Stimulated activated CD4-positive, alpha-beta T cell treated with anti-CD3 and anti-CD28 coated beads, Interleukin-15, amount 100 ng/mL, for 48 hours (primary cell): ENCODE measurements around the gene MAT2A.

Experiments
- DNase-seq, 2 donors: peaks; one replicate each; pipeline ENCODE4 v3.0.0-alpha.2; 2020; ENCODE audit warnings: low read depth in 2 of 2

MAT2A gene

GRCh38 chr2:85538507-85539360 lies at the start of gene MAT2A:
Gene MAT2A (plus strand): TSS chr2:85539168. CDS start chr2:85539288, 120 bp downstream.
- peak; percentile 85 to 86 for DNase-seq

- DNase-seq: no peak
Measured at GRCh38 chr2:85490861-85491755, 47.9 kb upstream of the MAT2A start.

- DNase-seq: no peak
Measured at GRCh38 chr2:85496436-85496835, 42.5 kb upstream of the MAT2A start.

- no peak for DNase-seq
Measured at GRCh38 chr2:85497944-85498630, 40.9 kb upstream of the MAT2A start.

GRCh38 chr2:85501248-85501647 lies 37.7 kb upstream of the MAT2A start:
- DNase-seq: no peak

GRCh38 chr2:85502720-85503119 lies 36.2 kb upstream of the MAT2A start:
- no peak for DNase-seq

GRCh38 chr2:85503168-85503850 lies 35.7 kb upstream of the MAT2A start:
- no peak for DNase-seq

GRCh38 chr2:85503851-85504777 lies 34.9 kb upstream of the MAT2A start:
- no peak for DNase-seq

- DNase-seq: no peak
Measured at GRCh38 chr2:85504778-85505261, 34.1 kb upstream of the MAT2A start.

GRCh38 chr2:85505551-85506238 lies 33.3 kb upstream of the MAT2A start:
- no peak for DNase-seq

GRCh38 chr2:85506768-85507181 lies 32.2 kb upstream of the MAT2A start:
- no peak for DNase-seq

GRCh38 chr2:85511008-85511811 lies 27.8 kb upstream of the MAT2A start:
- DNase-seq: no peak

GRCh38 chr2:85514323-85514722 lies 24.6 kb upstream of the MAT2A start:
- DNase-seq: no peak

- DNase-seq: no peak
Measured at GRCh38 chr2:85516653-85517389, 22.1 kb upstream of the MAT2A start.

GRCh38 chr2:85522090-85522647 lies 16.8 kb upstream of the MAT2A start:
- DNase-seq: no peak

GRCh38 chr2:85523062-85523902 lies 15.7 kb upstream of the MAT2A start:
- DNase-seq: no peak

- no peak for DNase-seq
Measured at GRCh38 chr2:85523903-85524335, 15.0 kb upstream of the MAT2A start.
